Activated T-helper 2 cell treated with anti-CD3 and anti-CD28 coated beads, Interferon-gamma antibody, Interleukin-2, Interleukin-4, amounts not matched to agents 10 μg/mL and 5 μg/mL and 100 μg/mL, durations not matched to agents 14 hours and 24 hours and 36 hours (primary cell): Measurements from ENCODE around the gene MARCHF6. TPM values are rescaled to one million over a fixed set of nuclear protein-coding genes. Genes with fewer than 3 reads are reported as not detected.

Experiments used
- DNase-seq: peaks from one replicate; pipeline ENCODE4 v3.0.0; 2021; ENCODE audit warnings: low spot score
- H3K27ac Mint-ChIP-seq: one replicate; pipeline ENCODE4 v1.8.0; 2021; ENCODE audit warnings: mixed read lengths
- H3K27me3 Mint-ChIP-seq: one replicate; pipeline ENCODE4 v1.8.0; 2021; ENCODE audit warnings: low read depth, mixed read lengths
- H3K36me3 Mint-ChIP-seq: one replicate; pipeline ENCODE4 v1.8.0; 2021; ENCODE audit warnings: low read depth, mixed read lengths
- H3K4me1 Mint-ChIP-seq: one replicate; pipeline ENCODE4 v1.8.0; 2021; ENCODE audit warnings: low read depth, mixed read lengths
- H3K4me3 Mint-ChIP-seq: one replicate; pipeline ENCODE4 v1.8.0; 2021; ENCODE audit warnings: low read depth, mild to moderate bottlenecking, moderate library complexity, mixed read lengths
- H3K9me3 Mint-ChIP-seq: one replicate; pipeline ENCODE4 v1.8.0; 2021; ENCODE audit warnings: mixed read lengths
- intact Hi-C: fragments of 100-400 bp; cut with micrococcal nuclease; formaldehyde crosslinking; loops from one replicate; pipeline ENCODE4 v1.15.1; 2023
- total RNA-seq: library from RNA; stranded (reverse); gene quantifications from 2 replicates; pipeline ENCODE4 v1.2.3, GENCODE V29; 2022

MARCHF6 gene
- total RNA-seq, 1 donor from 2014 or later = 116 TPM

DNA sequence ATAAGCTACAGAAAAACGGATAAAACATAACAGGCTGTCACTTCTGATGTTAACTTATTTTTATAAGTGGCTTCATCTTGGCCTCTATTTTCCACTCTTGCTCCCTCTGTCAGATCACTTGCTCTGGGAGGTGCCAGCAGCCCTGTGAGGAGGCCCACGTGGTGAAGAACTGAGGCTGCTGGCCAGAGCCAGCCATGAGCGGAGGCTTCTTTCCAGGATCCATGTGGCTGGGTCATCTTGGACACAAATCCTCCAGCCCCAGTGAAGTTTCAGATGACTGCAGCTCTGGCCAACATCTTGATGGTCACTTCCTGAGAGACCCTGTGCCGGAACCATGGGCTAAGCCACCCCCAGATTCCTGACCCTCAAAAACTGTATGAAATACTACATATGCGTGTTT is 38.3 kb upstream of the MARCHF6 start:
- intact Hi-C loops = no loop called here
- no peaks in the 10 kb centered on the region for H3K9me3 Mint-ChIP-seq

DNA sequence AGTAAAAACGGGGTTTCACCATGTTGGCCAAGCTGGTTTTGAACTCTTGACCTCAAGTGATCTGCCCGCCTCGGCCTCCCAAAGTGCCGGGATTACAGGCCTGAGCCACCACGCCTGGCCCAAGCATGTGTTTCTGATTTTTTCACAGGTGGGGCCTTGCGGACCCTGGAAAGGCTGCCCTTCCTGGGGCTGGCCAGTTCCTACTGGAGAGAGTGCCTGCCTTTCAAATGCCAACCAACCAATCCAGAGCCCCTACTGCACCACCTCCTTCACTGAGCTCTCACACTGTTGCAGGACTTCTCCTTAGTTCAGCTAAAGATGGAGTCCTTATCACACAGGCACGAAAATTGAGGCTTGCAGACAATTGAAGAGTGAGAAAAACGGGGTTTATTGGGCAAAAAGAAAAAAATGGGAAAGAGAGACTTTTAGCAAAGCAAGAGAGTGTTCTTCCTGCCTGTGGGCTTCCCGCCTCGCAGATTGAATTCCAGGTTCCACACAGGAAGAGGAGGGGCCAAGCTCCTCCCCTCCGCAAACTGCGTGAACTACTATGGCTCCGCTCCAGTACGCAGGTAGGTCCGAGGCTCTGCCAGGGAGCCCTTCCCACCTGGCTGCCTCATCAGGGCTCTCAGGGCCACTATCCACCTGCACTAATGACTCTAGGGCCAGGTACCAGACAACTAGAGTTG is 37.5 kb upstream of the MARCHF6 start:
- H3K27ac Mint-ChIP-seq = no peak overlapping the region
- no peak for DNase-seq

More for the DNA sequence above, 38.3 kb upstream of the MARCHF6 start:
- H3K27me3 Mint-ChIP-seq = peaks cover 3% of the 10 kb centered on the region
- no peaks in the 10 kb centered on the region for H3K36me3 Mint-ChIP-seq
- H3K4me1 Mint-ChIP-seq = peaks cover 4% of the 10 kb centered on the region
- no peak for DNase-seq
- H3K27ac Mint-ChIP-seq = no peak overlapping the region
- no peak overlapping the region for H3K4me3 Mint-ChIP-seq

DNA sequence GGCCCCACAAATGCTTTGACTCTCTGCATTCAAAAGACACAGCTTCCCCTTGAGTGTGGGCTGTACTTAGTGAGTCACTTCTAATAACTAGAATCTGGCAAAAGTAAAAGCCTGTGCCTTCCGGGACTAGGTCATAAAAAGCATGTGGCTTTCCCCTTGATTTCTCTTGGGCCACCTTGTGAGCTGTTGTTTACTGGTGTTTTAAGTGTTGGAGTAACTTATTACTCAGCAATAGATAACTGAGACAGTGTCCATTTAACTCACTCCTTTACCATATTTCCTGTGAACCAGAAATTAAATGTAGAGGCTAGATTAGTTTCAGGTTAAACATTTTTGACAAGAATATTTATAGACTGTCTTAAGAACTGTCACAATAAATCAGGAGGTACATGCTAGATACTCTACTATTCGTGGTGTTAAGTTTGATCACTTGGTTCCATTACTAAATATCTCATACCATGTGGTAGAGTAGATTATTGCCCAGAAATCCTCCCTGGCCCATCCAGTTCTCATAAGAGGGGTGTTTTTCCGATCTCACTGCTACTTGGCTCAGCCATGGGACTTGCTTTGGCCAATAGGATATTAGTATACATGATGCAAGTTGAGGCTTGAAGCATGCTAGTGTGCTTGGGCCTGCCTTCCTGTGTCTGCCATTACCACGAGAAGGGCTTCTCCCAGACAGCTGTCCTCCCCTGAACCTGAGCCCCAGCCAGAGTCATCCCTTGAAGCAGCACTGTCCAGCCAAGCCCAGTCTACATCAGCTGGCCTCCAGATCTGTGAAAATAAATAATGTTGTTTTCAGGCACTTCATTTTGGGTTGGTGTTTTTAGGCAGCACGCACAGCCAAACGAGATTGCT is 35.4 kb upstream of the MARCHF6 start:
- Mint-ChIP-seq H3K27ac (no peak overlapping the region), H3K27me3 (peaks cover 3% of the 10 kb centered on the region), H3K4me3 (no peak overlapping the region), H3K4me1 (no peaks in the 10 kb centered on the region), H3K9me3 (no peaks in the 10 kb centered on the region), H3K36me3 (no peaks in the 10 kb centered on the region)
- intact Hi-C loops = no loop called here
- no peak for DNase-seq

More for the DNA sequence above, 37.5 kb upstream of the MARCHF6 start:
- no peaks in the 10 kb centered on the region for H3K9me3 Mint-ChIP-seq
- no peak overlapping the region for H3K4me3 Mint-ChIP-seq
- peaks cover 3% of the 10 kb centered on the region for H3K27me3 Mint-ChIP-seq
- intact Hi-C loops = no loop called here
- peaks cover under 1% of the 10 kb centered on the region for H3K4me1 Mint-ChIP-seq
- no peaks in the 10 kb centered on the region for H3K36me3 Mint-ChIP-seq

DNA sequence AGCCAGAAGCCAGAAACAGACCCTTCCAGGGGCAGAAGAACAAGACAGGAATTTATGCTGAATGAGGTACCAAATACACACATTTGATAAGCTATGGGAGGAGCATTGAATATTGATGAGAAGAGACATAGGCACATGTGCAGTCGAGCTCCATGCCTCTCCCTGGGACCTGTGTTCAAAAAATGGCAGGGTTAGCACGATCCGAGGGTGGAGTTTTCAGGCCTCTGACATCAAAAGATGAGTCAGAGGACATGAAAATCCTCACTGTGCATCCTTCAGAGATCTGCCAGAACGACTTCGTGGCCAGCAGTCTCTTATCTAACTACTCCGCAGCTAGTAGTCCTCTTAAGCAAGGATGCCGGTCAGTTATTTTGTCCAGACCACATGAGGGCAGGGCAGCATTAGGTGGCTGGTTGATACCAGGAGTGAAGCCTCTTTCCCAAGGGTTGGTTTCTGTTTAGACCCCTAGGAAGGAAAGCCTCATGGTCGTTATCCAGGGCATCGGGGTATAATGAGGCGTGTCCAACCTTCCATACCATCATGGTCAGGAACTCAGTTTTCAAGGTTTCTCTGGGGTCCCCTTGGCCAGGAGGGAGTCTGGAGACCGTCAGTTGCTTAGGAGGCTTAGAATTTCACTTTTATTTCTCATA is 34.2 kb upstream of the MARCHF6 start:
- Mint-ChIP-seq H3K36me3 (no peaks in the 10 kb centered on the region), H3K27ac (no peak overlapping the region), H3K4me1 (no peaks in the 10 kb centered on the region), H3K27me3 (peaks cover 5% of the 10 kb centered on the region), H3K9me3 (no peaks in the 10 kb centered on the region), H3K4me3 (no peak overlapping the region)
- intact Hi-C loops = no loop called here
- no peak for DNase-seq

DNA sequence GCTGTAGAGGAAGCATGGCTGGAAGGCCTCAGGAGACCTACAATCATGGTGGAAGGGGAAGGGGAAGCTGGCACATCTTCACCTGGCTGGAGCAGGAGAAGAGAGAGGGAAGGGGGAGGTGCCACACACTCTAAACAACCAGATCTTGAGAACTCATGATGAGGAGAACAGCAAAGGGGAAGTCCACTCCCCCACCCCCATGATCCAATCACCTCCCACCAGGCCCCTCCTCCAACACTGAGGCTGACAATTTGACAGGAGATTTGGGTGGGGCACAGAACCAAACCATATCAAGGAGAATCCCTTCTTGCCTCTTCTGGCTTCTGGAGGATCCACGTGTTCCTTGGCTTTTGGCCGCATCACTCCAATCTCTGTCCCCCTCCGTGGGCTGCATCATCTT is 32.7 kb upstream of the MARCHF6 start:
- no peak overlapping the region for H3K4me3 Mint-ChIP-seq
- H3K9me3 Mint-ChIP-seq = no peaks in the 10 kb centered on the region
- H3K4me1 Mint-ChIP-seq = no peaks in the 10 kb centered on the region
- no peak for DNase-seq
- H3K27me3 Mint-ChIP-seq = peaks cover 7% of the 10 kb centered on the region
- H3K36me3 Mint-ChIP-seq = no peaks in the 10 kb centered on the region
- intact Hi-C loops = no loop called here
- H3K27ac Mint-ChIP-seq = no peak overlapping the region

DNA sequence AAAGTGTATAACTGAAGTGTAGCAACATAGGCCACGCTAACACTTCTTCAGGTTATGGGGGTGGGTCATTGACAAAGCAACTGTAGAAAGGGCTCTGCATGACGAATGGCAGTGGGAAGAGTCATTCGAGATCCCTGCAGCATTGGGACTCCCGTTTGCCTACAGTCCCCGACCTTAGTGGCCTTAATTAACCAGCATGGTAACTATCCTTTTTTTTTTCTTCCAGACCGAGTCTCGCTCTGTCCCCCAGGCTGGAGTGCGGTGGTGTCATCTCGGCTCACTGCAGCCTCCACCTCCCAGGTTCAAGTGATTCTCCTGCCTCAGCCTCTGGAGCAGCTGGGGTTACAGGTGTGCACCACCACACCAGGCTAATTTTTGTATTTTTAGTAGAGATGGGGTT is 31.6 kb upstream of the MARCHF6 start:
- H3K27me3 Mint-ChIP-seq = peaks cover 7% of the 10 kb centered on the region
- intact Hi-C loops = no loop called here
- no peak for DNase-seq
- H3K4me1 Mint-ChIP-seq = no peaks in the 10 kb centered on the region
- H3K27ac Mint-ChIP-seq = no peak overlapping the region
- H3K9me3 Mint-ChIP-seq = no peaks in the 10 kb centered on the region
- no peaks in the 10 kb centered on the region for H3K36me3 Mint-ChIP-seq
- no peak overlapping the region for H3K4me3 Mint-ChIP-seq

DNA sequence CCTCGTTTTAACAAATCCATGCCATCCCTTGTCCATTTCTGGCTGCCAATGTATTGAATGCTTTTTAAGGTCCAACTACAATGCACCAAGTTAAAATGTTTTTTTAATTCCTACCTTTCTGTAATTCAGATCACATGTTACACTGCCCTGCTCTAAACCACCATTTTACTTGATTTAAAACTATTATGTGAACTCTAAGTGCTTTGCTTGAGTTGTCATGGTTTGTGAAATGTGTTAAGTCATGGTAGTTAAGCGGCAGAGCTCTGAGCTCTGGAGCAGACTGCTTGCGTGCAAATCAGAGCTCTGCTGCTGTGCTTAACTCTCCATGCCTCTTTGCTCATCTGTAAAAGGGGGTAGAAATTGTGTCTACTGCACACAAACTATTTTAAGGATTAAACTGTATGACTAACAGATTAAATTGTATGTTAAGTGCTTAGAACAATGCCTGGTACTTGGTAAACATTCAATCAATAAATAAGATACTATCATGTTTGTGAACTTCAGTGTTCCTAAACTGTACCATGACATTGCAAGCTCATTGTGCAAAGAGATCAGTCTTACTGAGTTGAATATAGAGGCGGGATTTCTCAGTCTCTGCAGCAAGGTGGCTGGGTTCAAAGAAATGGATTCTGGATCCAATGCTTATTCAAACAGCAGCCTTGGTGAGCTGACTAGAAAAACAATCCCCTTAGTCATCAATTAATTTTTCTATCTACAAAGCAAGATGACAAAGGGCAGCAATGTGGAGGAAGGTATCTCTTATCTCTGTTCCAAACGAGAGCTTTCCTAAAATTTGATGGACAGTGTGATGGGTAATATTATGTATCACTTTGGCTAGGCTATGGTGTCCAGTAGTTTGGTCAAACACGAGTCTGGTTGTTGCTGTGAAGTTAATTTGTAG is 29.7 kb upstream of the MARCHF6 start:
- peaks cover 10% of the 10 kb centered on the region for H3K27me3 Mint-ChIP-seq
- intact Hi-C loops = no loop called here
- H3K27ac Mint-ChIP-seq = no peak overlapping the region
- no peak overlapping the region for H3K4me3 Mint-ChIP-seq
- no peaks in the 10 kb centered on the region for H3K9me3 Mint-ChIP-seq
- H3K36me3 Mint-ChIP-seq = no peaks in the 10 kb centered on the region
- DNase-seq = no peak
- H3K4me1 Mint-ChIP-seq = no peaks in the 10 kb centered on the region

DNA sequence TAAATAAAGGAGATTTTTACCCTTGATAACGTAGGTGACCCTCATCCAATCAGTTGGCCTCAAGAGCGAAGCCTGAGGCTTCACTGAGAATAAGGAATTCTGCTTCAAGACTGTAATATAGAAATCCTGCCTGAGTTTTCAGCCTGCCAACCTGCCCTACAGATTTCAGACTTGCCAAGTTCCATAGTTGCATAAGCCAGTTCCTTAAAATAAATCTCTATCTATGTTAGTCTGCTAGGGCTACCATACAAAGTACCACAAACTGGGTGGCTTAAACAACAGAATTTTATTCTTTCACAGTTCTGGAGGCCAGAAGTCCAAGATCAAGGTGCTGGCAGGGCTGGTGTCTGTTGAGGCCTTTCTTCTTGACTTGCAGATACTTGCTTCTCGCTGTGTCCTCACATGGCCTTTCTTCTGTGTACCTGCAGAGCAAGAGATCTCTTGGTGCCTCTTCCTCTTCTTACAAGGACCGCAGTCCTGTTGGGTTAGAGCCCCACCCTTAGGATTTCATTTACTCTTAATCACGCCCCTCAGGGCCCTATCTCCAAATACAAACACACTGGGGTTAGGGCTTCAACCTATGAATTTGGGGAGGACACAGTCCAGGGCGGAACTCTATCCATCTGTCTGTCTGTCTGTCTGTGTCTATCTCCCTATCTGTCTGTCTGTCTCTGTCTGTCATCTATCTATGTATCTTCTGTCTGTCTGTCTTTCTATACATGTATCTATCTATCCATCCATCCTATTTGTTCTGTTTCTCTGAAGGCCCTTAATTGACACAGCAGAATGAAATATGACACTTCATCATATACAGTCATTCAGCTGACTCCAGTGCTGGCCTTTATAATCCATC is 28.8 kb upstream of the MARCHF6 start:
- Mint-ChIP-seq H3K4me3 (no peak overlapping the region), H3K4me1 (no peaks in the 10 kb centered on the region), H3K27ac (no peak overlapping the region), H3K27me3 (peaks cover 16% of the 10 kb centered on the region), H3K9me3 (no peaks in the 10 kb centered on the region), H3K36me3 (no peaks in the 10 kb centered on the region)
- intact Hi-C loops = no loop called here
- DNase-seq = no peak

DNA sequence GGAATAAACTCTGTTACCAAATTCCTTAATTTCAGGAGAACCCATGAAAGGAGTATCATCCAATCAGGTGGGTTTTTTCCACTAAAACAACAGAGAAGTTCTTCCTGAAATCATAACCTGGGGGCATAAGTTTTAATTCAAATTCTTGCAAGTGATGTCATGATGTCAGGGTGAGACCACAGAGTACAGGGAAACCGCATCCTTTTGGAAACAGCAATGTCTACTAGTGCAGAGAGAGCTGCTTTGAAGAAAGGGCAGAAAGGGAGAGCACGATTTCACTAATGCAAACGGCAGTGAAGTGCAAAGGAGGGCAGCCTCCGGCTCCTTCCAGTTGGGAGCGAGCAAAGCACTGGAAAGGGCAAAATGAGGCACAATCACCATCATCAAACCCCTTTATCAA is 25.2 kb upstream of the MARCHF6 start:
- no peak for DNase-seq
- intact Hi-C loops = no loop called here
- Mint-ChIP-seq H3K27ac (no peak overlapping the region), H3K36me3 (no peaks in the 10 kb centered on the region), H3K4me3 (no peak overlapping the region), H3K4me1 (peaks cover 2% of the 10 kb centered on the region), H3K27me3 (peaks cover 49% of the 10 kb centered on the region), H3K9me3 (no peaks in the 10 kb centered on the region)

DNA sequence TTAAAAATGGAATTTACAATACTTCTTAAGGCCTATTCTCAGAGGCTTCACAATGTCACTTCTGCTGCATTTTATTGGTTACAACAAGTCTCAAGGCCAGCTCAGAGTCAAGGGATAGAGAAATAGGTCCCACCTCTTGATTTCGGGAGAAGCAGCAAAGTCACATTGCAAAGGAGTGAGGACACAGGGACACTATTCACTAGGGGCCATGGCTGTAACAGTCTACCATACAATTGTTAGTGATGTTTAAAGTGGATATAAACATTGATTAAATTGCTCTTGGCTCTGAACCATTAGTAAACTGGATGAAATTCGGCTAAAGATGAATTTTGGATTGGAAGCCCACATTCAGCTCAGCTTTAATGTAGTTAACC is 24.1 kb upstream of the MARCHF6 start:
- Mint-ChIP-seq H3K27ac (no peak overlapping the region), H3K4me1 (peaks cover 4% of the 10 kb centered on the region), H3K27me3 (peaks cover 48% of the 10 kb centered on the region), H3K9me3 (no peaks in the 10 kb centered on the region), H3K4me3 (no peak overlapping the region), H3K36me3 (no peaks in the 10 kb centered on the region)
- intact Hi-C loops = no loop called here
- no peak for DNase-seq

DNA sequence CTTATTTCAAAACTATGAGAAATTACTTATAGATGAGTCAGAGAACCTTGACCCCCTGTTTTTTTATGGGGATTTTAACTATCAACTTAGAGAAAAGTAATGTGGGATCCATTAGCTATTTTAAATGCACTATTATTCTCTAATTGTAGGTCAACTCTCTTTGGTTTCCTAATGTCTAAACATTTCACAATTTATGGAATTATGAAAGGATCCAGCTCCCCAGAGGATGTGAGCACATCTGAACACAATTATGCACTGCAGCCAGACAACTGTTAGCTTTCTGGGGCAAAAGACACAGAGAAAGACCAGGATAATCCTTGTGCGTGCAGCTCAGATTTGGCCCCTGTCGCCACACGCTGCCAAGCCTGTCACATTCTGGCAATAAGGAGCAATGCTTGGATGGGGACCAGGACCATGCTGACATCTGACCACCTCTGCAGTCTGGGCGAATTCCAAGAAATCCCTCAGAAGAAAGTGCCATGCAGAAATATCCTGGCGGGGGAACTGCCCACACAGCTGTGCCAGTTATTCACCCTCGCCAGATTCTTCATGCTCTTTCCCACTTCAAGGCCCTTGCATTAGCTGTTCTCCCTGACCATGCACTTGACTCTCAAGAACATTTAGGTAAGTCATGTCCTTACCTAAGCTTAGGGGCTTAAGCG is 23.5 kb upstream of the MARCHF6 start:
- no peak for DNase-seq
- no peak overlapping the region for H3K27ac Mint-ChIP-seq
- H3K4me3 Mint-ChIP-seq = no peak overlapping the region
- peaks cover 52% of the 10 kb centered on the region for H3K27me3 Mint-ChIP-seq
- peaks cover 4% of the 10 kb centered on the region for H3K4me1 Mint-ChIP-seq
- H3K9me3 Mint-ChIP-seq = no peaks in the 10 kb centered on the region
- intact Hi-C loops = no loop called here
- H3K36me3 Mint-ChIP-seq = no peaks in the 10 kb centered on the region
